HepG2 (cell line): Measurements from ENCODE around the gene CDC42BPG. TPM values are rescaled to one million over a fixed set of nuclear protein-coding genes. Genes with fewer than 3 reads are reported as not detected.

ENCODE experiments used
- ATAC-seq: fragments of 200-7000 bp; cut with Tn5 transposase; 3 replicates; pipeline ENCODE4 v1.9.1; 2020; ENCODE audit warnings: mild to moderate bottlenecking, moderate library complexity
- BruUV-seq: library from RNA; stranded (reverse); fragments of 400-500 nt; replicated peaks from 2 replicates; lab custom pipeline; 2021; lab: Mats Ljungman, UMichigan
- CTCF ChIA-PET: fragments of 300-600 bp; formaldehyde crosslinking; extraction: SDS; loops from one replicate; lab custom pipeline; 2021; ENCODE audit warnings: low total read pairs, inconsistent platforms, low intra/inter-chr PET ratio; lab: Yijun Ruan, JAX
- POLR2A ChIA-PET: fragments of 350-600 bp; sonication (Branson Sonifier 250); formaldehyde crosslinking; loops from one replicate; lab custom pipeline; 2020; ENCODE audit warnings: antibody characterized with exemption, inconsistent platforms; lab: Yijun Ruan, JAX
- DNase-seq: peaks from one replicate; pipeline ENCODE4 v3.0.0-alpha.2; 2015; ENCODE audit warnings: low spot score
- FAIRE-seq: peaks from 3 replicates; lab custom pipeline; 2011; peaks lifted over from hg19 to GRCh38; lab: Jason Lieb, UNC
- H2AFZ ChIP-seq: one replicate; pipeline ENCODE4 v1.6.1; 2011; ENCODE audit warnings: low read length, inconsistent platforms
- H3K27ac ChIP-seq: fragments of 300-600 bp; 3 replicates; pipeline ENCODE4 v1.8.0; 2011; ENCODE audit warnings: mixed run types, mild to moderate bottlenecking, mixed read lengths, low read length, inconsistent platforms; ENCODE audit not compliant: insufficient read depth; ENCODE audit errors: extremely low read length
- H3K27me3 ChIP-seq, 2 experiments: fragments of 200-600 bp in 1 of 2; 2 replicates in 1 of 2; 3 replicates in 1 of 2; pipeline versions ENCODE4 v1.6.0 to v1.8.0; 2011; ENCODE audit warnings: low read length in 2 of 2, mild to moderate bottlenecking in 2 of 2, moderate library complexity in 2 of 2, inconsistent platforms in 1 of 2; ENCODE audit not compliant: insufficient read depth in 2 of 2, control insufficient read depth in 1 of 2
- H3K36me3 ChIP-seq, 2 experiments: fragments of 200-600 bp in 1 of 2; replicated peaks in 1 of 2; 2 replicates in 1 of 2; 3 replicates in 1 of 2; pipeline versions ENCODE4 v1.5.1 to v1.8.0; 2011; ENCODE audit warnings: low read length in 2 of 2, inconsistent platforms in 1 of 2; ENCODE audit not compliant: insufficient read depth in 2 of 2, control insufficient read depth in 1 of 2
- H3K4me1 ChIP-seq: 2 replicates; pipeline ENCODE4 v1.5.1; 2012; ENCODE audit warnings: low read length, inconsistent platforms; ENCODE audit not compliant: insufficient read depth
- H3K4me2 ChIP-seq: 2 replicates; pipeline ENCODE4 v1.6.0; 2011; ENCODE audit warnings: low read depth, low read length, inconsistent platforms
- H3K4me3 ChIP-seq, 3 experiments: fragments of 200-600 bp in 1 of 3; sonication (generic), shearing (Covaris generic) in 1 of 3; replicated peaks in 1 of 3; 2 replicates each; pipeline ENCODE4 v1.5.1; 2011 to 2016; ENCODE audit warnings: low read length in 3 of 3, inconsistent platforms in 2 of 3, low read depth in 2 of 3, mild to moderate bottlenecking in 2 of 3, control low read depth in 1 of 3, mixed read lengths in 1 of 3; ENCODE audit not compliant: insufficient read depth in 1 of 3
- H3K79me2 ChIP-seq: one replicate; pipeline ENCODE4 v1.6.1; 2011; ENCODE audit warnings: low read length, inconsistent platforms; ENCODE audit not compliant: insufficient read depth
- H3K9ac ChIP-seq: 2 replicates; pipeline ENCODE4 v1.6.0; 2011; ENCODE audit warnings: mild to moderate bottlenecking, low read depth, low read length, inconsistent platforms; ENCODE audit not compliant: insufficient read depth
- H3K9me3 ChIP-seq: 2 replicates; pipeline ENCODE4 v1.5.1; 2012; ENCODE audit warnings: mild to moderate bottlenecking, low read length
- H4K20me1 ChIP-seq: 2 replicates; pipeline ENCODE4 v1.6.0; 2011; ENCODE audit warnings: inconsistent platforms, mild to moderate bottlenecking, low read length, moderate library complexity; ENCODE audit not compliant: insufficient read depth
- DMTF1 ChIP-seq: sonication (generic); formaldehyde crosslinking; IDR thresholded peaks from 2 replicates; pipeline ENCODE4 v1.4.0; 2020; ENCODE audit warnings: mild to moderate bottlenecking, missing genetic modification reagents
- DPF2 ChIP-seq: sonication (generic); formaldehyde crosslinking; IDR thresholded peaks from 2 replicates; pipeline ENCODE4 v1.4.0; 2020; ENCODE audit warnings: mild to moderate bottlenecking, low read depth, missing genetic modification reagents, borderline replicate concordance
- DRAP1 ChIP-seq: IDR thresholded peaks from 2 replicates; pipeline ENCODE4 v1.6.1; 2016; ENCODE audit warnings: missing genetic modification reagents, missing compliant biosample characterization
- DZIP1 ChIP-seq: sonication (generic); formaldehyde crosslinking; IDR thresholded peaks from 2 replicates; pipeline ENCODE4 v1.5.0; 2020; ENCODE audit warnings: mild to moderate bottlenecking, missing genetic modification reagents
- ISL2 ChIP-seq: sonication (generic); formaldehyde crosslinking; IDR thresholded peaks from 2 replicates; pipeline ENCODE4 v1.5.0; 2020; ENCODE audit warnings: missing genetic modification reagents
- MAFK ChIP-seq, 2 experiments: IDR thresholded peaks in 1 of 2; conservative IDR thresholded peaks in 1 of 2; 2 replicates each; pipeline ENCODE4 v1.6.1; 2011; ENCODE audit warnings: improper control_type of control experiment in 2 of 2, low read length in 2 of 2
- ZBTB42 ChIP-seq: sonication (generic); formaldehyde crosslinking; IDR thresholded peaks from 2 replicates; pipeline ENCODE4 v1.5.0; 2020; ENCODE audit warnings: mild to moderate bottlenecking, missing genetic modification reagents
- ZNF136 ChIP-seq: sonication (generic); formaldehyde crosslinking; IDR thresholded peaks from 2 replicates; pipeline ENCODE4 v1.8.1; 2022; ENCODE audit warnings: low read depth, mild to moderate bottlenecking, moderate library complexity, missing genetic modification reagents
- ZNF230 ChIP-seq: sonication (generic); formaldehyde crosslinking; IDR thresholded peaks from 2 replicates; pipeline ENCODE4 v1.4.0; 2020; ENCODE audit warnings: mild to moderate bottlenecking, missing genetic modification reagents
- ZSCAN25 ChIP-seq: sonication (generic); formaldehyde crosslinking; IDR thresholded peaks from 2 replicates; pipeline ENCODE4 v1.8.0; 2022; ENCODE audit warnings: mild to moderate bottlenecking, missing genetic modification reagents
- WGBS: methylation state at CpG from one replicate; pipeline ENCODE4 v1.1.6; 2017; ENCODE audit warnings: low lambda C conversion rate; 5-methylcytosine and 5-hydroxymethylcytosine counted together
- in situ Hi-C: cut with HindIII; loops from 2 replicates; pipeline ENCODE4 v1.10.0; 2017; ENCODE audit warnings: low pct_unique_long_range_greater_than_20kb; ENCODE audit not compliant: extremely low pct_ligation_motif_present
- intact Hi-C: fragments of 100-400 bp; cut with micrococcal nuclease; formaldehyde crosslinking; loops from one replicate; pipeline ENCODE4 v1.10.0; 2022; ENCODE audit not compliant: unreplicated experiment
- polyA plus RNA-seq, 8 experiments: library from polyadenylated mRNA; depleted of rRNA in 3 of 8; stranded (reverse) in 7 of 8; unstranded in 1 of 8; fragments of >200 nt; fragmentation: Illumina TruSeq in 4 of 8; extraction: Trizol in 4 of 8; gene quantifications; 2 replicates each; pipeline versions ENCODE4 v1.2.1 to v1.2.3, GENCODE V29; 2011 to 2016; ENCODE audit warnings: low read depth in 4 of 8, missing spikeins in 1 of 8, mixed read lengths in 1 of 8; ENCODE audit not compliant: insufficient read depth in 1 of 8
- total RNA-seq, 5 experiments: library from RNA; depleted of rRNA; stranded (reverse); fragments of >200 nt; fragmentation: Illumina TruSeq; extraction: Trizol; gene quantifications; 2 replicates each; pipeline ENCODE4 v1.2.3, GENCODE V29; 2016; ENCODE audit warnings: low read depth in 1 of 5

Gene CDC42BPG
- total and polyA plus RNA-seq, 2 of the 13 experiments (the other 11 are each of a cell fraction or from before 2014, with no cell fraction given) = 0.55 to 1.4 TPM

- FAIRE-seq (no peak), DNase-seq (no peak)
- in situ Hi-C loops (no loop called here), intact Hi-C loops (no loop called here)
- H3K4me2 ChIP-seq = no peak overlapping the region
- POLR2A ChIA-PET = interaction anchor here (1.4 to 3.5 kb wide), 6 partner anchors 8 to 24 kb away, joined by 4 to 20 read pairs (median 10); partner anchors contain the start of gene EHD1
- H3K79me2 ChIP-seq = peaks cover 56% of the 10 kb centered on the region
- H3K27me3 ChIP-seq = no peaks in the 10 kb centered on the region
- no TSS peak for BruUV-seq
- CTCF ChIA-PET = interaction anchor here (1.6 kb wide), 1 partner anchor 25 kb away, joined by 5 read pairs; no protein-coding TSS in a partner anchor
- H3K4me1 ChIP-seq = peaks cover 57% of the 10 kb centered on the region
- WGBS = 94% methylated on average over 17 of the region's 21 CpGs
- H3K9me3 ChIP-seq = no peaks in the 10 kb centered on the region
- no peaks in the 10 kb centered on the region; the same call in 1 of the 2 replicates for H4K20me1 ChIP-seq
- TF ChIP-seq MAFK (conservative IDR thresholded peaks at IDR 0.05 in 1 of 2, IDR thresholded peaks at IDR 0.05 in 1 of 2; ENCODE audit: low read length in 2 of 2) (peak in 1 of 2 experiments; percentile 43; a peak in 2 of 4 replicates), ZSCAN25 (CRISPR knock-in tag) (no peak)
- TF ChIP-seq, all 625 proteins: peak for 1
- Histone ChIP-seq H3K4me3 (no peak overlapping the region), H2AFZ (no peak overlapping the region), H3K9ac (no peak overlapping the region), H3K27ac (no peak overlapping the region), H3K36me3 (peaks cover 2 to 25% of the 10 kb centered on the region in 2 experiments; a peak in 2 of 5 replicates)
- ATAC-seq = no peak
Observed at GRCh38 chr11:64868904-64869570, 24.6 kb upstream of the CDC42BPG start.

- no peaks in the 10 kb centered on the region; the same call in 1 of the 2 replicates for H4K20me1 ChIP-seq
- H2AFZ ChIP-seq = no peak overlapping the region
- H3K36me3 ChIP-seq = peaks cover 2 to 25% of the 10 kb centered on the region in 2 experiments; a peak in 2 of 5 replicates
- no peaks in the 10 kb centered on the region for H3K27me3 ChIP-seq
- ATAC-seq = no peak
- no peak overlapping the region for H3K4me2 ChIP-seq
- 96% methylated on average over 26 of the region's 28 CpGs for WGBS
- peaks cover 62% of the 10 kb centered on the region for H3K79me2 ChIP-seq
- H3K27ac ChIP-seq = no peak overlapping the region
- peaks cover 57% of the 10 kb centered on the region for H3K4me1 ChIP-seq
- no peak overlapping the region for H3K9ac ChIP-seq
- in situ Hi-C loops (no loop called here), intact Hi-C loops (no loop called here)
- H3K9me3 ChIP-seq = no peaks in the 10 kb centered on the region
- no peak for FAIRE-seq
- no peak for DNase-seq
- POLR2A ChIA-PET = interaction anchor here (3.1 to 3.5 kb wide), 2 partner anchors 13 to 25 kb away, joined by 19 to 20 read pairs; no protein-coding TSS in a partner anchor
- CTCF ChIA-PET = no interaction called here
- no peak overlapping the region for H3K4me3 ChIP-seq
- no TSS peak for BruUV-seq
- TF ChIP-seq ZNF136 (CRISPR knock-in tag) (no peak), DRAP1 (CRISPR knock-in tag) (no peak), ZBTB42 (CRISPR knock-in tag) (no peak), DZIP1 (CRISPR knock-in tag) (no peak), DPF2 (CRISPR knock-in tag) (no peak), ZNF230 (no peak), DMTF1 (CRISPR knock-in tag) (no peak), ISL2 (CRISPR knock-in tag) (no peak)
Observed at GRCh38 chr11:64867748-64868462, 23.5 kb upstream of the CDC42BPG start.
